Activated CD4-positive, alpha-beta T cell treated with anti-CD3 and anti-CD28 coated beads, Interleukin-10, Interleukin-2, amounts not matched to agents 100 ng/mL and 50 ng/mL, durations not matched to agents 16 hours and 8 hours (primary cell): ENCODE data around the gene CMTM3.
"Not testable (repeated sequence)": the region's sequence is repeated elsewhere in the genome, so short reads cannot be mapped to it uniquely, and the experiment has no call there.

Experiments
- DNase-seq: peaks from one replicate; pipeline ENCODE4 v3.0.0-alpha.2; 2020

CMTM3 gene

GRCh38 chr16:66637806-66638205, 33.3 kb downstream of the CMTM3 start:
- DNase-seq, result no peak

DNA sequence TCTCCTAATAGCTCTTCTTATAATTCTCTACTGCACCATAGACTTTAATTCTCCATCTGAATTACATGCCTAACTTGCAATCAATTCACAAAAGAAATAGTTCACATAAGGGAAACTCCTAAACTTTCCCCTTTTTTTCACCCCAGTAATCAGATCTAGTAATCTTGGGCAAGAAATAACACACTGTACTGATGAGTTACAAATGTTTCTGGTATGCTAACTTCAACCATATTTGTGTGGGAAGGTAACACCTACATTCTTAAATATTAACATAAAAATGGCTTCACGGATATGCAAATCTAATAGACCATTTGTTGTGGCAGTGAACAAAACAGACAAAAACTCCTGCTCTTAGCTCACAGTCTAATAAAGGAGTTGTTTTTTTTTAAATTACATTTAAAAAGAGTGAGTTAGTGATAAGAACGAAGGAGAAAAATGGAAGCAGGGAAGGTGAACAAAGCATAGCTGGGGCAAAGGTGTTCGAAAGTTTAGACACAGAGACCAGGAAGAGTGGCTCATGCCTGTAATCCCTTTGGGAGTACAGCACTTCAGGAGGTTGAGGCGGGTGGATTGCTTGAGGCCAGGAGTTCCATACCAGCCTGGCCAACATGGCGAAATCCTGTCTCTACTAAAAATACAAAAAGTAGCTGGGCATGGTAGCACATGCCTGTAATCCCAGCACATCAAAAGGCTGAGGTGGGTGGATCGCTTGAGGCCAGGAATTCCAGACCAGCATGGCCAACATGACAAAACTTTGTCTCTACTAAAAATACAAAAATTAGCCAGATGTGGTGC, 34.8 kb downstream of the CMTM3 start:
- no peak for DNase-seq

DNA sequence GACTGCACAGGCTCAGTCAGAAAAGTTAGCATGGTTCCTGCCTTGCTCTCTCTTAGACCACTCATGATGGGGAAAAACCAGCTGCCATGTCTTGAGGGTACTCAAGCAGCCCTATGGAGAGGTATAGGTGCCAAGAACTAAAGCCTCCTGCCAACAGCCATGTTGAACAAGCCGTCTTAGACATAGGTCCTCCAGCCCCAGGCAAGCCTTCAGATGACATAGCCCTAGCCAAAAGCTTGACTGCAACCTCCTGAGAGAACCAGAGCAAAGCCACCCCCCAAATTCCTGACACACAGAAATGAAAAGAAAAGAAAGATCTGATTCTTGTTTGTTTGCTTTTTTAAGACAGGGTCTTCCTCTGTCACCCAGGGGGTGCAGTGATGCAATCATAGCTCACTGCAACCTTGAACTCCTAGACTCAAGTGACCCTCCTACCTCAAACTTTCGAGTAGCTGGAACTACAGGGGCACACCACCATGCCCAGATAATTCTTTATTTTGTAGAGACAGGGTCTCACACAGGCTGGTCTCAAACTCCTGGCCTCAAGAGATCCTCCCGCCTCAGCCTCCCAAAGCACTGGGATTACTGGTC, 36.3 kb downstream of the CMTM3 start:
- DNase-seq, result no peak

DNA sequence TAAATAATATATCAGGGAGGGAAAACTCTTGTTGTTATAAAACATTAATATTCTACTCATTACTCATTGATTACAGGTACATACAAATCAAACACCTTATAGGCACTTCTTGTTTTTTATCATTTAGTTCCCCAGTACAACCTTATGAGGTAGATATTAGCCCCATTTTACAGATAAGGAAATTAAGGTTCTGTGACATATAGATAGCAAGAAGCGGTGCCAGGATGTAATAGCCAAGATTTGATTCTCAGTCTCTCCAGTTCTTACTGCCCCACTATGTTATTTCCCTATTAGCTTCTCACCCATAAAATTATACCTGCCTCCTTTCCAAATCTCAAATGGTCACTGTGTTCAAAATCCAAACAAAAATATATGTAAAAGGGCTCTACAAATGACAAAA, 36.9 kb downstream of the CMTM3 start:
- DNase-seq, result no peak

GRCh38 chr16:66647866-66648265, 43.4 kb downstream of the CMTM3 start:
- no peak for DNase-seq

GRCh38 chr16:66649167-66649566, 44.7 kb downstream of the CMTM3 start:
- DNase-seq, result no peak

DNA sequence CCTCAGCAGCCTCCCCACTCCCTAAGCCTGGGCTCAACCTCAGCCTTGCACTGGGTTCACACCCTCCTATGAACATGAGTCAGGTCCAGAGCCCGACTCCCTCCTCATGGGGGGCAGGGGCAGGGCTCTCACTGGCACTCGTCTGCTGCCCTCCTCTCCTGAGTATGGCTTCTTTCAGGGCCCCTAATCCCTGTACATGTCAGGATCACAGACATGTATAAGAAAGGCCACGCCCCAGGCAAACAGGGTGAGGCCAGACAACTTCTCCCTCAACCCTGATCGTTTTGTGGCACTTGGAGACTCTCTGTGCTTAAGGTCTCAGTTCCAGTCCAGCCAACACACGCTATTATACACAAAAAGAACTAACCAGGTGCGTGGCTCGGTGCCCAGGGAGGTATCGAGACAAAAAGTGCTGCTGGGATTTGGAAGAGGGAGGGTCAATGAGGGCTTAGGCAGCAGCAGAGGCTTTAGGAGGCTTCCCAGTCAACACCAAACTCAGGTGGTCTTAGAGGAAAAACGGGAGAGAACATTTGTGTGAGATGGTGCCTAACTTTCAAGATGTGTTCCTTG, 45.2 kb downstream of the CMTM3 start:
- DNase-seq, result no peak

DNA sequence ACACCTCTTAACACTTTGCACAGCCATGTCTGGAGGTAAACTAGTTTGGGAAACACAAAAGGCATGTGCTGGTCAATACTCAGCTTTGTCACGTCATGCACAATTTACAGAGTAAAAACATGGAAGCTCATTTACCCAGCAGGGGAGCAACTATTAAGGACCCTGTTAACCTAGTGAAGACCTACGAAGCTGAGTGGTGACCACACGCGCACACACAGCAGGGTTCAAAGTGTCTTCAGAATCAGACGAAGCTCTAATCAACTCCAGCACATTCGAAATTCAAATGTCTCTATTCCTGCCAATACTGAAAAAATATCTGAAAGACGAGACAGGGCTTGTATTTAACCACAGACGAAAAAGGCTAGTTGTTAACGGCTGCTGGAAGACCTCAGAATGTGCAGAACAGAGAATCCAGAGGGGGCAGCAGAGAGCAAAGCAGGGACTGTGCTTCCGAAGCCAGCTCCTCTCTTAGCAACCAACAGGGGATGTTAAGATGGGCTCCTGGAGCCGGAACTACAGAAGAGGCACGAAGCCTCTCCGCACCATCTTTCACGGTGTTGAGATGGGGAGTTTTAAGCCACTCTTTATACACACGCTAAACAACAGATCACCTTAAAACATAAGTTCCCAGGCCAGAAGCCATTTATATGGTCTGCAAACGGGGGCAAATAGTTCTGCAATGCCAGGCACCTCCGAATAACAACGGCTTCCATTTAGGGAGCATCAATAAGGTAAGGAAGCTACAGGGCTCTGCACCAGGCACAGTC, 46.4 kb downstream of the CMTM3 start:
- DNase-seq, result peak; percentile 89

- DNase-seq, result no peak
These were observed 46.9 kb downstream of the CMTM3 start for GRCh38 chr16:66651474-66651765.

- DNase-seq, result no peak
These were observed 47.5 kb downstream of the CMTM3 start for GRCh38 chr16:66651965-66652364.

DNA sequence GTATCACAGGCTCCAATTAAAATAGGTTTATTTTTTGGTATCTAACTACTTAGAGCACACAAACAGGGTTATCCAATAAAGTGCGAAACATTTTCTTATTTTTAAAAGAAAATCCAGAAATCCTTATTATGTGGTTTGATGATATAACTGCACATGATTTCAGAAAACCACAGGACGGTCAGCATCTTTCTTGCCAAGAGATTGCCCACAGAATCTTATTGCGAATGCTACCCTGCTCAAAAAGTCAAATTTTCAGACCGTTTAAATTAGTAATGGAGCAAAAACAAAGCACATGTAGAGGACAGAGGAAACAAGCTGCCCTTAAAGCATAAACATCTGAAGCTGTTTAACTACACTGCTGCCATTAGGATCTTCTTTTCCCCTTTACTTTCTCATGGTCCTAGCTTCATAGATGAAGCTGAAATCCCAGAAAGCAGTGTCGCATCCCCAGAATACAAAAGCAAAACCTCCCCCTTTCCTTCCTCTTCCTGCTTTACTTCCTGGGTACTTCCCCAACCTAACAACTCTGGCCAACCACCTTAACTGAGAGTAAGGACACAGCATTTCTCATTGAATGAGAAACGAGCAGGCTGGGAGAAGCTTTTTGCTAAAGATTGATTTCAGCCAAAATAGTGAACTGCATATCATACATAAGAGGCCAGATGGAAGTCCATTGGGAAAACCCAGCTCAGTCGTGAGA, 48.3 kb downstream of the CMTM3 start:
- DNase-seq, result no peak

- no peak for DNase-seq
These were observed 49.3 kb downstream of the CMTM3 start for GRCh38 chr16:66653581-66654350.

DNA sequence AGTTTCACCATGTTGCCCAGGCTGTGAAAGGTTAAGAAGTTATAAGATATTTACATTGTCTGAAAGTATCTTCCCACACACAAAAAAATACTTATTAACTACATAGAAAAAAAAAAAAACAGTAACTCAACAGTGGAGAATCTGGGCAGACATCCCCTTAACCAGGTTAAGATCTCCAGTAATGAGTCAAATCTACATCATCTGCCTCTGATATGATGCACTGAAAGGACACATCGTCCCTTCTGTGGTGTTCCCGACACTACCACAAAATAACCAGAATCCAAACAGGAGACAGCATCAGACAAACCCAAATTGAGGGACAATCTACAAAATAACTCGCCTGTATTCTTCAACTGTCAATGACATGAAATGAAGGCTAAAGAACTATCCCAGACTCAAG, 52.0 kb downstream of the CMTM3 start:
- peak; percentile 8 for DNase-seq

DNA sequence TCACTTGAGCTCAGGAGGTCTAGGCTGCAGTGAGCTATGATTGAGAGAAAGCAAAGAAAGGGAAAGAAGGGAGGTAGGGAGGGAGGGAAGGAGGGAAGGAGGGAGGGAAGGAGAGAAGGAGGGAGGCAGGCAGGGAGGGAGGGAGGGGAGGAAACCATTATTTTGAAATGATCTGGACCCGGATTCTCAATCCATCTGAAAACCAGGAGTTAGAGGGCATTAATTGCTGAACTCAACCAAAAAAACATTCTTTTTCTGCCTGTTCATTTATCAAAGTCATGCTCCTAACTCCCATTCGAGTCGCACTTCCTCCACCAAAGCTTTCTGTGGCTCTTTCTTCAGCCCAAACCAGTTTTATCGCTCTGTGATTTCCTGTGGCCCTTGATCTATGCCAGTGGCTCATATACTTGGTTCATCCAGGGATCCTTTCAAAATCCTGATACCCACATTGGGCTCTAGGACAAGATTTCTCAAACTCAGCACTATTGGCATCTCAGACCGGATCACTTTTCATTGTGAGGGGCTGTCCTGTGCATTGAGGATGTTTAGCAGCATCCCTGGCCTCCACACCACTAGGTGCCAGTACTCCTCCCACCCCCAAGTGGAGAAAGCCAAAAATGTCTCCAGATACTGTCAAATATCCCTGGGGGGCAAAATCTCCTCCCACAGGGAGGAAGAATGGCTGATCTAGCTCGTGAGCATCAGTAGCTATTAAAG, 53.8 kb downstream of the CMTM3 start:
- no peak for DNase-seq

- no peak for DNase-seq
These were observed 54.3 kb downstream of the CMTM3 start for GRCh38 chr16:66658860-66659190.

- no peak for DNase-seq
These were observed 56.1 kb downstream of the CMTM3 start for GRCh38 chr16:66660422-66661209.

DNA sequence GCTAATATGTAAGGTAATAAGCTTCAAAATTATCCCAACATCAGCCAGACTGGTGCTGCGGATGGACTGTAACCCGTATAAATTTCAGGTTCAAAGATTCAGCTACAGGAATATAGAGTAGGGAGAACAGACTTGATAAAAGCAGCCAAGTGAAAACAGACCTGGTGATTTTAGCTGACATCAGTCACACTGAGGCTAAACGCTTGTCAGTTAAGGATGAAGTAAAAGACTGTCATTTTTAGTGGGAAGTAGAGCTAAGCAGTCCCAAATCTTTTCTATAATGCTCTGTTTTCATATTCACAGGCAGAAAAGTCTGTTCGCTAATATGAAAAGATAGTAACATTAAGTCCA, 56.7 kb downstream of the CMTM3 start:
- DNase-seq, result no peak

- DNase-seq, result not testable (repeated sequence)
These were observed 57.3 kb downstream of the CMTM3 start for GRCh38 chr16:66661671-66662346.

DNA sequence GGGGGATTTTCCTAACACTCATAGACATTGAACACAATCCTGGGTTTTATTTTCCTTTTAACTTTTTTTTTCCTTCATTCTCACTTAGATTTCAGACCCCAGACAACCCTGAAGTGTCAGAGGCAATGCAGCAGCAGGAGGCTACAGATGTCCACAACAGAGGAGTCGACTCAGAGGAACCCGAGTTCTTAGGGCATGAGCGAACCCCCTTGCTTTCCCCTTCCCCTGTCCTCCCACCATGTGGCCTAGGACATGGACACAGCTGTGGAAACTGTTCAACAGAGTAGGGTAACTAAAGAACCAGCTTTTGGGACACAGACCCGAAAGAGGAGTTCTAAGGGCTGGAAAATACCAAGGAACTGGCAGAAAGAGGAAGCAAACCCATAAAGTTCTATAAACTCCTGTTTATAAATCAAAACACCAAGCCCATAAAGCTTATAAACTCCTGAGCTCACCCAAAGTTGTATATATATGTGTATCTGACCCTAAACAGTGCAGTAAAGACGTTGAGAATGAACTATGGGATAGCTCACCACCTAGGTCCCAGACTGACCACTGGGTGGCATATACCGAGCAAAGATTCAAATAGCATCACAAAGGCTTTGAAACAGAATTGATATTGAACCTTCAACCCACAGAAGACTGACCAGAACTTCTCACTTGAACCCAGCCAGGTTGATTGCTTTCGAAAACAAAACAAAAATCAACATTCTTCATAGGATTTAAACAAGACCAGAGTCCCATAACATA, 58.1 kb downstream of the CMTM3 start:
- DNase-seq, result peak; percentile 9
